K562 (cell line): ENCODE measurements around the gene CRYBG1. TPM values are rescaled to one million over a fixed set of nuclear protein-coding genes. Genes with fewer than 3 reads are reported as not detected.

Experiments
- ATAC-seq: fragments of 200-7000 bp; cut with Tn5 transposase; 3 replicates; pipeline ENCODE4 v1.9.1; 2020; ENCODE audit warnings: moderate library complexity
- BruUV-seq: library from RNA; stranded (reverse); fragments of 400-500 nt; replicated peaks from 2 replicates; lab custom pipeline; 2021; lab: Mats Ljungman, UMichigan
- CTCF ChIA-PET: fragments of 300-600 bp; formaldehyde crosslinking; extraction: SDS; loops from one replicate; lab custom pipeline; 2021; ENCODE audit warnings: low intra/inter-chr PET ratio; lab: Yijun Ruan, JAX
- POLR2A ChIA-PET: fragments of 300-600, 350-650 bp; sonication (Branson Sonifier 250); formaldehyde crosslinking; extraction: SDS; loops from one replicate; lab custom pipeline; 2021; ENCODE audit warnings: antibody characterized with exemption, inconsistent platforms; lab: Yijun Ruan, JAX
- DNase-seq, 4 experiments: peaks; one replicate each; pipeline versions ENCODE4 v3.0.0 to v3.0.0-alpha.2; 2011 to 2018; ENCODE audit warnings: low spot score in 3 of 4, mixed read lengths in 3 of 4; ENCODE audit errors: extremely low read depth in 1 of 4
- FAIRE-seq: peaks from 2 replicates; lab custom pipeline; 2011; peaks lifted over from hg19 to GRCh38; lab: Jason Lieb, UNC
- H2AFZ ChIP-seq: 2 replicates; pipeline ENCODE4 v1.6.0; 2011; ENCODE audit warnings: low read depth, low read length, control low read depth, inconsistent platforms
- H3K27ac ChIP-seq: fragments of 200-600 bp; 3 replicates; pipeline ENCODE4 v1.8.0; 2011; ENCODE audit warnings: low read depth, mild to moderate bottlenecking, control low read depth, inconsistent platforms, low read length, moderate library complexity, mixed read lengths; ENCODE audit errors: extremely low read depth
- H3K27me3 ChIP-seq, 2 experiments: fragments of 300-600 bp in 1 of 2; 2 replicates in 1 of 2; 3 replicates in 1 of 2; pipeline versions ENCODE4 v1.6.0 to v1.8.0; 2011; ENCODE audit warnings: inconsistent platforms in 2 of 2, low read length in 2 of 2, mild to moderate bottlenecking in 1 of 2, mixed read lengths in 1 of 2, moderate library complexity in 1 of 2; ENCODE audit not compliant: control insufficient read depth in 2 of 2, insufficient read depth in 2 of 2
- H3K36me3 ChIP-seq: fragments of 300-600 bp; 3 replicates; pipeline ENCODE4 v1.8.0; 2011; ENCODE audit warnings: mild to moderate bottlenecking, low read length, inconsistent platforms; ENCODE audit not compliant: control insufficient read depth, insufficient read depth
- H3K4me1 ChIP-seq, 2 experiments: fragments of 200-600 bp in 1 of 2; replicated peaks in 1 of 2; 2 replicates in 1 of 2; 3 replicates in 1 of 2; pipeline versions ENCODE4 v1.5.1 to v1.8.0; 2011; ENCODE audit warnings: inconsistent platforms in 2 of 2, low read length in 2 of 2, mild to moderate bottlenecking in 1 of 2, mixed read lengths in 1 of 2, moderate library complexity in 1 of 2; ENCODE audit not compliant: control insufficient read depth in 2 of 2, insufficient read depth in 2 of 2
- H3K4me2 ChIP-seq: 2 replicates; pipeline ENCODE4 v1.6.1; 2011; ENCODE audit warnings: low read length, control low read depth, inconsistent platforms, mixed read lengths; ENCODE audit not compliant: insufficient read depth
- H3K4me3 ChIP-seq: fragments of 200-600 bp; sonication (generic), shearing (Covaris generic); 2 replicates; pipeline ENCODE4 v1.5.1; 2016; ENCODE audit warnings: control low read depth, inconsistent platforms
- H3K79me2 ChIP-seq: fragments of 200-600 bp; 3 replicates; pipeline ENCODE4 v1.8.0; 2011; ENCODE audit warnings: low read length, inconsistent platforms; ENCODE audit not compliant: control insufficient read depth, insufficient read depth
- H3K9ac ChIP-seq, 2 experiments: 2 replicates each; pipeline versions ENCODE4 v1.6.0 to v1.6.1; 2011; ENCODE audit warnings: low read depth in 2 of 2, low read length in 2 of 2, control low read depth in 1 of 2, inconsistent platforms in 1 of 2, mild to moderate bottlenecking in 1 of 2, mixed read lengths in 1 of 2; ENCODE audit not compliant: insufficient read depth in 1 of 2
- H3K9me1 ChIP-seq: one replicate; pipeline ENCODE4 v1.6.0; 2011; ENCODE audit warnings: inconsistent platforms, mild to moderate bottlenecking, low read length, moderate library complexity; ENCODE audit not compliant: control insufficient read depth, insufficient read depth
- H3K9me3 ChIP-seq: replicated peaks from 2 replicates; pipeline ENCODE4 v1.5.1; 2011; ENCODE audit warnings: low read depth, low read length, inconsistent platforms; ENCODE audit not compliant: control insufficient read depth, insufficient read depth
- H4K20me1 ChIP-seq: replicated peaks from 2 replicates; pipeline ENCODE4 v1.6.1; 2011; ENCODE audit warnings: low read length, inconsistent platforms, mixed read lengths; ENCODE audit not compliant: control insufficient read depth, insufficient read depth
- CEBPB ChIP-seq: fragments of 450-650 bp; IDR thresholded peaks from 2 replicates; pipeline ENCODE4 v1.6.1; 2016; ENCODE audit warnings: missing genetic modification characterization, missing compliant biosample characterization
- FOXK2 ChIP-seq, 2 experiments: fragments of 450-650 bp; IDR thresholded peaks in 1 of 2; conservative IDR thresholded peaks in 1 of 2; 2 replicates each; pipeline ENCODE4 v1.6.1; 2016; ENCODE audit warnings: low read depth in 2 of 2, mild to moderate bottlenecking in 1 of 2
- SRSF1 ChIP-seq: fragments of 200-400 bp; formaldehyde crosslinking; IDR thresholded peaks from 2 replicates; pipeline ENCODE4 v1.6.1; 2017; ENCODE audit warnings: mild to moderate bottlenecking, low read depth, low read length, moderate library complexity
- ZNF668 ChIP-seq: fragments of 250-450 bp; sonication (Bioruptor Pico); IDR thresholded peaks from 2 replicates; pipeline ENCODE4 v1.8.0; 2022; ENCODE audit warnings: mild to moderate bottlenecking, inconsistent platforms
- WGBS: fragments of 100-300 bp; shearing (Covaris generic); methylation state at CpG from one replicate; pipeline ENCODE4 v1.1.6; 2016; ENCODE audit warnings: low coverage, mixed read lengths; ENCODE audit not compliant: insufficient coverage; ENCODE audit errors: missing lambda C conversion rate; 5-methylcytosine and 5-hydroxymethylcytosine counted together
- in situ Hi-C: fragments of 300-500 bp; cut with MboI; formaldehyde crosslinking; loops from 4 replicates; pipeline ENCODE4 v1.15.0; 2018; ENCODE audit warnings: inconsistent platforms, mixed read lengths
- intact Hi-C: fragments of 100-400 bp; cut with micrococcal nuclease; formaldehyde crosslinking; loops from 2 replicates; pipeline ENCODE4 v1.14.2; 2022
- polyA plus RNA-seq, 8 experiments: library from polyadenylated mRNA; depleted of rRNA in 4 of 8; stranded (reverse) in 5 of 8; unstranded in 3 of 8; fragments of >200 nt; fragmentation: Nextera tagmentation in 2 of 8; fragmentation: Illumina TruSeq in 1 of 8; extraction: Ambion mirVana in 2 of 8; extraction: Trizol in 1 of 8; gene quantifications; 2 replicates each; pipeline versions ENCODE4 v1.2.1 to v1.2.3, GENCODE V29; 2011 to 2014; ENCODE audit warnings: inconsistent platforms in 1 of 8, missing spikeins in 1 of 8
- total RNA-seq, 7 experiments: library from RNA; depleted of rRNA in 6 of 7; stranded (reverse); fragments of >200 nt in 6 of 7; fragmentation: Illumina TruSeq in 2 of 7; extraction: Trizol in 2 of 7; gene quantifications; 2 replicates each; pipeline versions ENCODE4 v1.2.1 to v1.2.3, GENCODE V29; 2011 to 2021; ENCODE audit warnings: low replicate concordance in 1 of 7
- TF ChIP-seq, protein P1 (sequence below), 2 experiments: fragments of 450-650 bp in 1 of 2; sonication (generic) in 1 of 2; formaldehyde crosslinking; conservative IDR thresholded peaks; 2 replicates each; pipeline versions ENCODE4 v1.4.0 to v1.8.1; 2020 to 2022; ENCODE audit warnings: mild to moderate bottlenecking in 1 of 2, missing genetic modification reagents in 1 of 2
- TF ChIP-seq, protein P2 (sequence below): fragments of 450-650 bp; IDR thresholded peaks from 2 replicates; pipeline ENCODE4 v1.6.1; 2016; ENCODE audit warnings: low read depth, mild to moderate bottlenecking, moderate library complexity

Gene CRYBG1
- total and polyA plus RNA-seq, 9 of the 15 experiments (the other 6 are each of a cell fraction or from before 2014, with no cell fraction given), result 0.07 to 0.47 (median 0.11) TPM

DNA sequence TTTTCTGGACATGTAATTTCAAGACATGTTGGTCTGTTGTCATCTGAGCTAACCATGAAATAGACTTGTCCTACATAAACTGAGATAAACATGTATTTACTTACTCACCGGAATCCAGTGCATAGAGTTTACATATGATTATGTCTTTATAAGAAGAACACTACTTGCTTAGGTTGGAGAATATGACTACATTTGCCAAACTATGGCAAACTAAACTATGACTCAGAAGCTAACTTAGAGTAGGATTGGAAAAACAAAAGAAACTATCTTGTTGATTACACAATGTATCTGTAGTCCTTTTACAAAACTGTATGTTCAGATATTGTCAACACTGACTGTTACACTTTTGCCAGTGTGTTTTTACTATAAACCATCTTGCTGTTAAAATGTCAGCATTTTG lies 113.3 kb downstream of the CRYBG1 start:
- Histone ChIP-seq H3K4me3 (no peak overlapping the region), H3K36me3 (no peaks in the 10 kb centered on the region), H2AFZ (no peak overlapping the region), H3K4me2 (no peak overlapping the region), H3K9me1 (no peaks in the 10 kb centered on the region), H4K20me1 (no peaks in the 10 kb centered on the region; the same call in 1 of the 2 replicates), H3K27ac (no peak overlapping the region), H3K9me3 (no peaks in the 10 kb centered on the region), H3K4me1 (no peaks in the 10 kb centered on the region), H3K79me2 (no peaks in the 10 kb centered on the region), H3K27me3 (peaks cover 15 to 35% of the 10 kb centered on the region in 2 experiments), H3K9ac (no peak overlapping the region)
- in situ Hi-C loops, result no loop called here
- no TSS peak for BruUV-seq
- WGBS, result 0% methylated on average over 1 of the region's 1 CpG
- DNase-seq (no peak), ATAC-seq (no peak), FAIRE-seq (no peak)
- intact Hi-C loops, result no loop called here
- CTCF ChIA-PET, result no interaction called here
- POLR2A ChIA-PET, result no interaction called here
- TF ChIP-seq CEBPB (0 out of 2 replicates have a peak, but pooled peaks have one; percentile 15), ZNF668 (CRISPR knock-in tag) (no peak)
- TF ChIP-seq, protein P1, sequence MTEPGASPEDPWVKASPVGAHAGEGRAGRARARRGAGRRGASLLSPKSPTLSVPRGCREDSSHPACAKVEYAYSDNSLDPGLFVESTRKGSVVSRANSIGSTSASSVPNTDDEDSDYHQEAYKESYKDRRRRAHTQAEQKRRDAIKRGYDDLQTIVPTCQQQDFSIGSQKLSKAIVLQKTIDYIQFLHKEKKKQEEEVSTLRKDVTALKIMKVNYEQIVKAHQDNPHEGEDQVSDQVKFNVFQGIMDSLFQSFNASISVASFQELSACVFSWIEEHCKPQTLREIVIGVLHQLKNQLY (CRISPR knock-in tag; conservative IDR thresholded peaks at IDR 0.05), result no peak

DNA sequence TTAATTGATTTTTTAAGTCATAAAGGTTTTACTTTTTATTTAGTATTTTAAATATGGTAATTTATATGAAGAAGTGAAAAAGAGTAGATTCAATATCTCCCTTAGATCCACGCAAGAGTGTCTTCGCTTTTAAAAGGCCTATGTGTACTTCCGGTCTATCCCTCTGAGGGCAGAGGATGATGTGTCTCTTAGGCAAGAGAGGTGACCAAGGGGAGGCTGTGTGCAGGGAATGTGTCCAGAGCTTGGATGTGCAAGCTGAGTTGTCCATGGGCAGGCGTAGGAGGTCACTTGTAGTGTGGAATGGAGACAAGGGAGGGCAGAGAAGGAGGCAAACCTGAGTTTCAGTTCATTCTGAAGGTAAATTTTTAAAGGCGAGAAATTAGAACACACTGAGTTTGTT lies 113.9 kb downstream of the CRYBG1 start:
- FAIRE-seq (no peak), ATAC-seq (no peak), DNase-seq (no peak)
- H3K9ac ChIP-seq, result no peak overlapping the region
- H3K27me3 ChIP-seq, result peaks cover 12 to 32% of the 10 kb centered on the region in 2 experiments
- no TSS peak for BruUV-seq
- no peaks in the 10 kb centered on the region for H3K4me1 ChIP-seq
- TF ChIP-seq FOXK2 (conservative IDR thresholded peaks at IDR 0.05 in 1 of 2, IDR thresholded peaks at IDR 0.05 in 1 of 2; ENCODE audit: low read depth in 2 of 2) (no peak), SRSF1 (no peak)
- TF ChIP-seq, protein P2, sequence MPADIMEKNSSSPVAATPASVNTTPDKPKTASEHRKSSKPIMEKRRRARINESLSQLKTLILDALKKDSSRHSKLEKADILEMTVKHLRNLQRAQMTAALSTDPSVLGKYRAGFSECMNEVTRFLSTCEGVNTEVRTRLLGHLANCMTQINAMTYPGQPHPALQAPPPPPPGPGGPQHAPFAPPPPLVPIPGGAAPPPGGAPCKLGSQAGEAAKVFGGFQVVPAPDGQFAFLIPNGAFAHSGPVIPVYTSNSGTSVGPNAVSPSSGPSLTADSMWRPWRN, result no peak
- intact Hi-C loops, result no loop called here
- 11% methylated on average over 5 of the region's 5 CpGs for WGBS
- no peaks in the 10 kb centered on the region; the same call in 1 of the 2 replicates for H4K20me1 ChIP-seq
- no peaks in the 10 kb centered on the region for H3K79me2 ChIP-seq
- no peaks in the 10 kb centered on the region for H3K36me3 ChIP-seq
- H3K4me3 ChIP-seq, result no peak overlapping the region
- no peaks in the 10 kb centered on the region for H3K9me3 ChIP-seq
- ChIA-PET POLR2A (interaction anchor here (0.6 kb wide), 1 partner anchor 106 kb away, joined by 3 read pairs; no protein-coding TSS in a partner anchor), CTCF (no interaction called here)
- H2AFZ ChIP-seq, result no peak overlapping the region
- no peaks in the 10 kb centered on the region for H3K9me1 ChIP-seq
- H3K4me2 ChIP-seq, result no peak overlapping the region
- in situ Hi-C loops, result no loop called here
- no peak overlapping the region for H3K27ac ChIP-seq
